HL-60 (cell line): ENCODE results near the gene NKAIN2.

ENCODE experiments used
- DNase-seq, 2 experiments: peaks; one replicate each; pipeline ENCODE4 v3.0.0-alpha.2; 2010 to 2020; ENCODE audit warnings: low read depth in 1 of 2, low spot score in 1 of 2
- H3K27ac ChIP-seq: fragments of 250-450 bp; sonication (Bioruptor Pico); replicated peaks from 2 replicates; pipeline ENCODE4 v1.5.1; 2020; ENCODE audit warnings: mild to moderate bottlenecking, moderate library complexity
- H3K27me3 ChIP-seq: fragments of 250-450 bp; sonication (Bioruptor Pico); 2 replicates; pipeline ENCODE4 v1.5.1; 2021; ENCODE audit warnings: mild to moderate bottlenecking, moderate library complexity; ENCODE audit not compliant: insufficient read depth, poor library complexity, severe bottlenecking
- H3K4me3 ChIP-seq: replicated peaks from 2 replicates; pipeline ENCODE4 v1.5.1; 2011; ENCODE audit warnings: mild to moderate bottlenecking, control low read depth, low read length; ENCODE audit not compliant: insufficient read depth
- GABPA ChIP-seq: IDR thresholded peaks from 2 replicates; pipeline ENCODE4 v1.6.1; 2012; ENCODE audit warnings: low read depth
- POLR2AphosphoS5 ChIP-seq: IDR thresholded peaks from 2 replicates; pipeline ENCODE4 v1.6.1; 2012; ENCODE audit warnings: low read depth
- SPI1 ChIP-seq: IDR thresholded peaks from 2 replicates; pipeline ENCODE4 v1.6.1; 2012; ENCODE audit warnings: low read depth, mild to moderate bottlenecking, borderline replicate concordance
- TF ChIP-seq, protein P1 (sequence below): IDR thresholded peaks from one replicate; pipeline ENCODE4 v1.5.1; 2011; ENCODE audit warnings: low read length, control low read depth, inconsistent platforms; ENCODE audit not compliant: insufficient read depth
- TF ChIP-seq, protein P2 (sequence below): IDR thresholded peaks from 2 replicates; pipeline ENCODE4 v1.6.1; 2012; ENCODE audit warnings: low read depth; ENCODE audit not compliant: insufficient replicate concordance

Gene NKAIN2

DNA sequence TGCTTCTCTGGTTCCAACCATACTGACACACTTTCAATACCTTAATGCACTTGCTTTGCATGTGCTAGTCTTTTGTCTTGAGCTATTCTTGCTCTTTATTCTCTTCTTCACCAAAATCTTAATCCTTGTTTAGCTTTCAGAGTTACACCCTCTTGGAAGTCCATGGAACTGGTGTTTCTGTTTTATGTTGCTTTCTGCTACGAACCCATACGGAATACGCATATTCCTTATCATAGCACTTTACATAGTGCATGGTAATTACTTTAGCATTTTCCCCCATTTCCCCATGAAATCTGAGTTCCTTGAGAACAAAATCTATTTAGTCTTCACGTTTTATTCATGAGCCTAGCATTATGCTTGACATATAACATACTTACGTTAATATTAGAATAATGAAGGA, 270.9 kb downstream of the NKAIN2 start:
- no peak for DNase-seq
- Histone ChIP-seq H3K4me3 (no peak overlapping the region), H3K27me3 (no peaks in the 10 kb centered on the region), H3K27ac (no peak overlapping the region)
- TF ChIP-seq SPI1 (no peak), POLR2AphosphoS5 (no peak), GABPA (no peak)
- TF ChIP-seq, protein P1, sequence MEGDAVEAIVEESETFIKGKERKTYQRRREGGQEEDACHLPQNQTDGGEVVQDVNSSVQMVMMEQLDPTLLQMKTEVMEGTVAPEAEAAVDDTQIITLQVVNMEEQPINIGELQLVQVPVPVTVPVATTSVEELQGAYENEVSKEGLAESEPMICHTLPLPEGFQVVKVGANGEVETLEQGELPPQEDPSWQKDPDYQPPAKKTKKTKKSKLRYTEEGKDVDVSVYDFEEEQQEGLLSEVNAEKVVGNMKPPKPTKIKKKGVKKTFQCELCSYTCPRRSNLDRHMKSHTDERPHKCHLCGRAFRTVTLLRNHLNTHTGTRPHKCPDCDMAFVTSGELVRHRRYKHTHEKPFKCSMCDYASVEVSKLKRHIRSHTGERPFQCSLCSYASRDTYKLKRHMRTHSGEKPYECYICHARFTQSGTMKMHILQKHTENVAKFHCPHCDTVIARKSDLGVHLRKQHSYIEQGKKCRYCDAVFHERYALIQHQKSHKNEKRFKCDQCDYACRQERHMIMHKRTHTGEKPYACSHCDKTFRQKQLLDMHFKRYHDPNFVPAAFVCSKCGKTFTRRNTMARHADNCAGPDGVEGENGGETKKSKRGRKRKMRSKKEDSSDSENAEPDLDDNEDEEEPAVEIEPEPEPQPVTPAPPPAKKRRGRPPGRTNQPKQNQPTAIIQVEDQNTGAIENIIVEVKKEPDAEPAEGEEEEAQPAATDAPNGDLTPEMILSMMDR: no peak
- TF ChIP-seq, protein P2, sequence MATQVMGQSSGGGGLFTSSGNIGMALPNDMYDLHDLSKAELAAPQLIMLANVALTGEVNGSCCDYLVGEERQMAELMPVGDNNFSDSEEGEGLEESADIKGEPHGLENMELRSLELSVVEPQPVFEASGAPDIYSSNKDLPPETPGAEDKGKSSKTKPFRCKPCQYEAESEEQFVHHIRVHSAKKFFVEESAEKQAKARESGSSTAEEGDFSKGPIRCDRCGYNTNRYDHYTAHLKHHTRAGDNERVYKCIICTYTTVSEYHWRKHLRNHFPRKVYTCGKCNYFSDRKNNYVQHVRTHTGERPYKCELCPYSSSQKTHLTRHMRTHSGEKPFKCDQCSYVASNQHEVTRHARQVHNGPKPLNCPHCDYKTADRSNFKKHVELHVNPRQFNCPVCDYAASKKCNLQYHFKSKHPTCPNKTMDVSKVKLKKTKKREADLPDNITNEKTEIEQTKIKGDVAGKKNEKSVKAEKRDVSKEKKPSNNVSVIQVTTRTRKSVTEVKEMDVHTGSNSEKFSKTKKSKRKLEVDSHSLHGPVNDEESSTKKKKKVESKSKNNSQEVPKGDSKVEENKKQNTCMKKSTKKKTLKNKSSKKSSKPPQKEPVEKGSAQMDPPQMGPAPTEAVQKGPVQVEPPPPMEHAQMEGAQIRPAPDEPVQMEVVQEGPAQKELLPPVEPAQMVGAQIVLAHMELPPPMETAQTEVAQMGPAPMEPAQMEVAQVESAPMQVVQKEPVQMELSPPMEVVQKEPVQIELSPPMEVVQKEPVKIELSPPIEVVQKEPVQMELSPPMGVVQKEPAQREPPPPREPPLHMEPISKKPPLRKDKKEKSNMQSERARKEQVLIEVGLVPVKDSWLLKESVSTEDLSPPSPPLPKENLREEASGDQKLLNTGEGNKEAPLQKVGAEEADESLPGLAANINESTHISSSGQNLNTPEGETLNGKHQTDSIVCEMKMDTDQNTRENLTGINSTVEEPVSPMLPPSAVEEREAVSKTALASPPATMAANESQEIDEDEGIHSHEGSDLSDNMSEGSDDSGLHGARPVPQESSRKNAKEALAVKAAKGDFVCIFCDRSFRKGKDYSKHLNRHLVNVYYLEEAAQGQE: no peak

DNA sequence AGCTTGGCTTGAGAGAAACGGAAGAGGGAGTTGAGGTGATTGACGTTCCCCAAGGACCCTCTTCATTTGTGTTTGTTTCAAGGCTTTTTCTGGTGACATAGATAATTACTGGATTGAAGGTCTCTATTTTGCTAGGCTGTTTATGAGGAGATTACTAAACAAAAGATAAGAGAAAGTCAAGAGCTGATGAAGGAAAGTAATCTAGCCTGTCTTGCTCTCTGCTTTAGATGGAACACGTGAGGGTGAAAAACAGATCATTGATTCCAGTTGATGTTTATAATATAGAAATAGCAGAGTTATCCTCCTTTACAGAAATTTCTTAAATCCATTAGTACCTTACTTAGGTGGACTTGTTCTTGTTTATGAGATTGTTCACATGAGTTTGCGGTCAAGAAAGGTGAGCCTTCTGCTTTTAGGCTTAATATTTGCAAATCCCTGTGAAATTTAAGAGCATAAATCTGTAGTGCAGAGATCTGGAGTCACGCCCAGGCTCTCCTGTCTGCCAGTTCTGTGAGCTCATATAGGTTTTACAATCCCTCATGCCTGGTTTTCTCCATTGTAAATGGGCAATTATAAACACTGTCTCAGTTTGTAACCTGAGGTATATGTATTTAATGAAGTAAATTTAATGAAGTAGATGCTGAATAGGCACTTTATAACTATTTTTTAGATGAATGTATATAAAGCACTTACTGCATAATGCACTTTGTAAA, 272.8 kb downstream of the NKAIN2 start:
- H3K27ac ChIP-seq: no peak overlapping the region
- no peak for TF ChIP-seq GABPA
- TF ChIP-seq POLR2AphosphoS5: no peak
- TF ChIP-seq, protein P1: no peak
- TF ChIP-seq, protein P2: no peak
- TF ChIP-seq SPI1: no peak
- no peak for DNase-seq
- H3K27me3 ChIP-seq: no peaks in the 10 kb centered on the region
- no peak overlapping the region for H3K4me3 ChIP-seq

GRCh38 chr6:124078169-124078568, 274.5 kb downstream of the NKAIN2 start:
- Histone ChIP-seq H3K27ac (no peak overlapping the region), H3K27me3 (no peaks in the 10 kb centered on the region), H3K4me3 (no peak overlapping the region)
- DNase-seq: no peak
- TF ChIP-seq, protein P1: no peak
- TF ChIP-seq POLR2AphosphoS5 (no peak), GABPA (no peak), SPI1 (no peak)
- TF ChIP-seq, protein P2: no peak
